Globus pallidus (tissue), 1 donor: ENCODE data around the gene SIM1.

ENCODE experiments used
- DNase-seq: peaks from one replicate; pipeline ENCODE4 v3.0.0-alpha.2; 2015; ENCODE audit warnings: low spot score

Gene SIM1

DNA sequence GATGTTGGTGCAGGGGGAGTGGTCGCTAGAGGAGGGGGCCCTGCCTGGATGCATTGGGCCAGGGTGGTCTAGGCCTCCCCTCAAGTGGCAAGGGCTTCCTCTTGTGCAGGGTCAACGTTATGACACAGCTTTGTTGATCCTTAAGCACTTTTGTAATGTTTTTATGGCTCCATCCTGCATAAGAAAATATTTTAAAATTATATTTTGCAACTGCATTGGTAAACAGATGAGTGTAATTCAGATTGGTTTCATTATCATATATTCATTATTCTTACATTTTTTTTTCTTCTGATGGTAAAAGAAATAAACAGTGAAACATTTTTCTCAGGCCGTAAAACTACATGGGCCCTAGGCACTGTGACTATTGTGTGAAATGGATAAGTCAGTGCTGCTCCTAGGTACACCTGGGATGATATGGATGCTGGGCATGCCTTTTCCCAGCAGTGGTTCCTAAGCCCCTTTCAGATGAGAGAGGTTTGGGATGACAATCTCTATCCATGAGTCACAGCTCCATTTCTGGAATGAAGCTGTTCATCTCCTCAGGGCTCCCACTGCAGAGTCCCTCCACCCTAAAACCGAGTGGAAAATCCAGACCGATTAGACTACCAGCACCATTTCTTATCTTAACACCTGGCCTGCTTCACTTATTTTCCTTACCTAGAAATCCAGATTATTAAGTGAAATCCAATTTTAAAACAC lies 5.8 kb upstream of the SIM1 start:
- DNase-seq, result no peak

- DNase-seq, result no peak
Measured at GRCh38 chr6:100469101-100469859, 4.6 kb upstream of the SIM1 start.

DNA sequence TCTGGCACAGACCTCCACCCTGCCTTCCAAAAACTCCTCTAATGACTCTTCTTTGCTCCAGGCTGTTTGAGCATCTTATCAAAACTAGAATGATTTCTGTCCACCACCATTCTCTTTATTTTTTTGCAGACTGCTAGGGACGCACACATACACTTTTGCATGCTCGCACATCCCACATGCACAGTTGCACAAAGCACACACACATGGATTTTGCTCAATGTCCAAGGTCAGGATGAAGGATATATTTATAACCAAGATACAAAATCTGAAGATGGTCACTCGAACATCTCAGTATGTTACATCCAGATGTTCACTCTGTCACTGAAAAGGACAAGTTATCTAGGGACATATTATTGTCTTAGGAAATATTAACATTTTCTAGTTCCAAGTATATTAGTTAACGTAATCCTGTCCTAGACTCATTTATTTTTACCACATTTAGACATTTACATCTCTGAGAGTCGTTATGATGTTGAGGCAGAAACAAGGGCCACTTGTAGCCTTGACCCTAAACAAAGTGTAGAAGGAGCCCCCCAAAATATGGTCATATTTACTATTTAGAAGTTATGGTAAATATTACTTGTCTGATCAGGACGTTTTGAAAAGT lies 3.4 kb upstream of the SIM1 start:
- DNase-seq, result no peak

GRCh38 chr6:100467129-100468015 lies 2.7 kb upstream of the SIM1 start:
- DNase-seq, result no peak

- DNase-seq, result no peak
Measured at GRCh38 chr6:100466410-100467128, 1.8 kb upstream of the SIM1 start.

GRCh38 chr6:100465701-100466409 lies 1.1 kb upstream of the SIM1 start:
- DNase-seq, result no peak

- no peak for DNase-seq
Measured at GRCh38 chr6:100464162-100464851, 414 bp downstream of the SIM1 start.

DNA sequence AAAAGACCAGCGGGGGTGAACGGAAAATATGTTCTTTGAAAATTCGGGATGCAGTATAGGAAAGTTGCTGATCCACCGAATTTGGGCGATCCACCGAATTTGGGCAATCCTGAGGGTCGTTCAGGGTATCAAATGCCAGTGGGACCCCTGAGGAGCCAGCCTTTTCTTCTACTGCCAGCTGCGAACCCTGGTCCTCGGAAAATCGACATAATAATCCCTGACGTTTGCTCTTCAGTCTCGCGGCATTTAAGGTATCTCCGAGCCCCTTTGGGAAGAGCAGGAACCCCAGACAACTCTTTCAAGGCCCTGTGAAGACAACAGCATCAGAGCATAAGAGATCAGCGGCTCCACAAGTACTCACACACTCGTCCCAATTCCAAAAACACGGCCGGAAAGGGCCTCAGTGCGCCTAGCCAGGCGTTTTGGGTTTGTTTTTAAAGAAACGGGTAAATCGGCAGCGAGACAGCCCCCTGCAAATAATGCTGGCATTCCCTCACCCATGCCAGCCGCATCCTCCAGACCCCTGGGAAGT lies 1.0 kb downstream of the SIM1 start:
- no peak for DNase-seq

DNA sequence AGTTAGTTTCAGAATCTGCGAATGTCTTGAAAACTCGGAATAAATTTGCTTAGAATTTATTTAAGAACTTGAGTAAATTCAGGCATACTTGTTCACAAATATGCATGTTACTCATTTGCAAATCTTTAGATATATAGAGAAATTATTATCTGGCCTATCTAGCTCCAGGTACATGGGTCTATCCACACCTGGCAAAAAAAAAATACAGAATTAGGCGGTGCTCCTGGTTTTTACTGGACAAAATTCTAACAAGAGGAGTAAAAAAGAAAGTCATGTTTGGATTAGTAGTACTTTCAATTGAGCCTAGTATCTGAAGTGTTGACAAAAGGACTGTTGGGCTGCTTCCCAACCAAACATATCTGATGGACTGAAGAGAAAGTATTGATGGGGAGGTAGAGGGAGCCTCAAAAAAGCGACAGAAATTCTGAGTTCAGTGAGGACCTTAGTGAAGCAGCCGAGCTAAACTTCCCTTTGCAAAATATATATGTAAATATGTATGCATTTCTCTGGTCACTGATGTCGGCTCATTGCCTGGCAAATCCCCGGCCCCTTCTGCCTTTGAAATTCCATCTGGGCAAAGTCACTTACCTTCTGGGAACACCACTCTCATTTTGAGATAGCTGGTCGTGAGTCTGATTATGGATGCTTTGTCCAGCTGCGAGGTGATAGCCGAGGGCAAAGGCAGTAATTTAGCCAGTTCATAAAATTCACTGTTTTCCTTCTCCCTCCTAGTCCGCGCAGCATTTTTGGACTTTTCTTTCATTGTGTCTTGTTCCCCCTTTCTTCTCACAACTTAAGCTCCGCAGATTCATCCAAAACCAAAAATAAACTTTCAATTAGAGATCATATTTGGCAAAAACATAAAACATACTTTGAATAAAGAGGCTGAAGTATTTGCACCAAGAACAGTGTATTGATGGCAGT lies 1.8 kb downstream of the SIM1 start:
- no peak for DNase-seq

GRCh38 chr6:100461917-100462705 lies 2.6 kb downstream of the SIM1 start:
- no peak for DNase-seq

- no peak for DNase-seq
Measured at GRCh38 chr6:100461278-100461916, 3.3 kb downstream of the SIM1 start.

- DNase-seq, result no peak
Measured at GRCh38 chr6:100460650-100461204, 4.0 kb downstream of the SIM1 start.

- DNase-seq, result no peak
Measured at GRCh38 chr6:100459592-100460184, 5.0 kb downstream of the SIM1 start.

DNA sequence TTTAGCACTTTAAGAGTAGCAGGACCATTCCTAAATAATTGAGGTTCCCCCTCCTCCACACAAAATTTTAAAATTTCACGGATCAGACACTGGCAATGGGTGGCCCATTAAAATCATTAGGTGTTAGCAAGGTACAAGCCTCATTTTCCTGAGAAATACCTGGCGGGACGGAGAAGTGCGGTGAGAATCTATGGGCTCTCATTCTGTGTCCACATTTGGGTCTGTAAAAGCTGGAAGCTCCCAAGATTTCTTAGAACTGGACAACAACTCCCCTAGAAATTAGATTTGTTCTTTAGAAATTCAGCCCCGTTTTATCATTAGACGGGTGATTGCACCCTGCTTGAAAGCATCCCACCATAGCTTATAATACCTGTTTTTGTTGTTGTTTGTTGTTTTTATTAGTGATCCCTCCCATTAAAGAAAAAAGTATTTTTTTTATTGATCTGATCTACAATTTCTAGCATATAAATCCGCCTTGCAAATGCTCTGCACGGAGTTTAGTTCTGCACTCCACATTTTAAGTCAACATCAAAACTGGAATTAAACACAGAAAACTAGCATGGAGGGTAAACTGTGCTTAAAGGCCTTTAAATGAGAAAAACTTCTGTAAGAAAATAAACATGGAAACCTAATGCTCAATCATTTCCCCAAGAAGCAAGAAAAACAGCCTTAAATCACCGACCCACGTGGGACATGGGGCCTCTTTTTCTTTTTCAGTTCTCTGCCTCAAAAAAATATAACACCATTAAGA lies 5.7 kb downstream of the SIM1 start:
- DNase-seq, result no peak

- DNase-seq, result no peak
Measured at GRCh38 chr6:100457311-100457990, 7.3 kb downstream of the SIM1 start.

- no peak for DNase-seq
Measured at GRCh38 chr6:100456908-100457235, 7.8 kb downstream of the SIM1 start.
